ENCODE measurements around the gene STX16. TPM values are rescaled to one million over a fixed set of nuclear protein-coding genes. Genes with fewer than 3 reads are reported as not detected.

STX16 gene
- total and polyA plus RNA-seq, 2 of the 13 experiments (the other 11 are each of a cell fraction or from before 2014, with no cell fraction given), result 28.0 to 72.7 TPM

DNA sequence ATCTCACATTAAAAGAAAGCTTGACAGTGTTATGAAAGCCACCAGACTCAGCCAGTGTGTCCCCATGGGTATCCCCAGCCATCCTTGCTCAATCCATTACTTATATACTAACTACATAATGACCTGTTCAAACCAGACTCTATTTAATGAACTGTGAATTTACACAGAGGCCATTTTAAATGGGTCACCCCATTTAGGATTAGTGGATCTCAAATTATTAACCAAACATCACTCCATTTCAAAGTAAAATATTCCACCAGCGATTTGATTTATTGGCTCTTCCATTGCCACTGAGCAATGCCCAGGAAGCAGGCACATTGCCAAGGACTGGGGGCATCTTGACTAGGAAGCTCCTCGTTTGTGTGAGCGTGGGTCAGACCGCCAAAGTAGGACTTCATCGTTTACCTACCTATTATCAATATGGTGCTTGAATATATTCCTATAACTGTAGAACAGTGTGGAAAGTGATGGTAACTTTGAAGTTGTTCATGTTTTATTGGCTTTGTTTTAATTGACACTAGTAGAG lies 26.1 kb downstream of the STX16 start:
- Histone ChIP-seq H3K27ac (ENCODE audit: extremely low read length, insufficient read depth, low read length) (no peak overlapping the region), H3K4me3 (replicated peaks in 1 of 3; ENCODE audit: insufficient read depth in 1 of 3, low read depth in 2 of 3, low read length in 3 of 3) (no peak overlapping the region), H3K9me3 (ENCODE audit: low read length) (no peaks in the 10 kb centered on the region), H3K79me2 (ENCODE audit: insufficient read depth, low read length) (no peaks in the 10 kb centered on the region), H3K4me2 (ENCODE audit: low read depth, low read length) (no peak overlapping the region), H3K36me3 (replicated peaks in 1 of 2; ENCODE audit: control insufficient read depth in 1 of 2, insufficient read depth in 2 of 2, low read length in 2 of 2) (peaks cover 28 to 77% of the 10 kb centered on the region in 2 experiments), H3K27me3 (ENCODE audit: control insufficient read depth in 1 of 2, insufficient read depth in 2 of 2, low read length in 2 of 2) (no peaks in the 10 kb centered on the region), H2AFZ (ENCODE audit: low read length) (no peak overlapping the region), H4K20me1 (ENCODE audit: insufficient read depth, low read length) (no peaks in the 10 kb centered on the region), H3K9ac (ENCODE audit: insufficient read depth, low read depth, low read length) (no peak overlapping the region), H3K4me1 (ENCODE audit: insufficient read depth, low read length) (no peaks in the 10 kb centered on the region)
- ChIA-PET CTCF (ENCODE audit: low intra/inter-chr PET ratio, low total read pairs) (no interaction called here), POLR2A (no interaction called here)
- ATAC-seq (no peak), FAIRE-seq (no peak), DNase-seq (ENCODE audit: low spot score) (no peak)
- intact Hi-C loops (cut with micrococcal nuclease; ENCODE audit: unreplicated experiment) (no loop called here), in situ Hi-C loops (cut with HindIII; ENCODE audit: extremely low pct_ligation_motif_present, low pct_unique_long_range_greater_than_20kb) (no loop called here)
- WGBS (ENCODE audit: low lambda C conversion rate), result 97% methylated on average over 5 of the region's 5 CpGs
- BruUV-seq (replicated peaks), result no TSS peak
- TF ChIP-seq, protein P1, sequence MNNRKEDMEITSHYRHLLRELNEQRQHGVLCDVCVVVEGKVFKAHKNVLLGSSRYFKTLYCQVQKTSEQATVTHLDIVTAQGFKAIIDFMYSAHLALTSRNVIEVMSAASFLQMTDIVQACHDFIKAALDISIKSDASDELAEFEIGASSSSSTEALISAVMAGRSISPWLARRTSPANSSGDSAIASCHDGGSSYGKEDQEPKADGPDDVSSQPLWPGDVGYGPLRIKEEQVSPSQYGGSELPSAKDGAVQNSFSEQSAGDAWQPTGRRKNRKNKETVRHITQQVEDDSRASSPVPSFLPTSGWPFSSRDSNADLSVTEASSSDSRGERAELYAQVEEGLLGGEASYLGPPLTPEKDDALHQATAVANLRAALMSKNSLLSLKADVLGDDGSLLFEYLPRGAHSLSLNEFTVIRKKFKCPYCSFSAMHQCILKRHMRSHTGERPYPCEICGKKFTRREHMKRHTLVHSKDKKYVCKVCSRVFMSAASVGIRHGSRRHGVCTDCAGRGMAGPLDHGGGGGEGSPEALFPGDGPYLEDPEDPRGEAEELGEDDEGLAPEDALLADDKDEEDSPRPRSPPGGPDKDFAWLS (CRISPR knock-in tag; IDR thresholded peaks at IDR 0.05; ENCODE audit: borderline replicate concordance), result no peak
- peak; percentile 79 for TF ChIP-seq RBM22 (optimal IDR thresholded peaks at IDR 0.05; ENCODE audit: low read length)

DNA sequence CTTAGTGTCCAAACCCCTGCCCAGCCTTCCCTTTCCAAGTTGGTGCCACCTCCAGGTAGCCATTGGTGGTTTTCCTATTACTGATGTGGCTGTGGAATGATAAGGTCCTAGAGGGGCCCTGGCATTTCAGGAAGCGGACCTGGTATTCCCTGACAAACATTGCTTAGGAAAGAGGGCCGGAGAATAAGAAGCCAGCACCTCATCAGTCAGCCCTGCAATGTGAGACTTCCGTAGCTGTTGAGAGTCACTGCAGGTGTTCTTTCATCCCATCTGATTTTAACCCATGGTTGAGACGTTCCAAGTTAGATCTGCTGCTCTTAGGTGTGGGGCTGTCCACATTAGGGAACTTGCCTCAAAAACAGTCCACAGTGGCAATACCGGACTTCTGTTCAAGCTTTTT lies 26.7 kb downstream of the STX16 start:
- Histone ChIP-seq H3K4me1 (ENCODE audit: insufficient read depth, low read length) (no peaks in the 10 kb centered on the region), H3K9me3 (ENCODE audit: low read length) (no peaks in the 10 kb centered on the region), H2AFZ (ENCODE audit: low read length) (no peak overlapping the region), H3K4me2 (ENCODE audit: low read depth, low read length) (no peak overlapping the region), H3K36me3 (replicated peaks in 1 of 2; ENCODE audit: control insufficient read depth in 1 of 2, insufficient read depth in 2 of 2, low read length in 2 of 2) (peaks cover 26 to 73% of the 10 kb centered on the region in 2 experiments), H3K79me2 (ENCODE audit: insufficient read depth, low read length) (no peaks in the 10 kb centered on the region), H3K4me3 (replicated peaks in 1 of 3; ENCODE audit: insufficient read depth in 1 of 3, low read depth in 2 of 3, low read length in 3 of 3) (no peak overlapping the region), H3K9ac (ENCODE audit: insufficient read depth, low read depth, low read length) (no peak overlapping the region), H3K27ac (ENCODE audit: extremely low read length, insufficient read depth, low read length) (no peak overlapping the region), H3K27me3 (ENCODE audit: control insufficient read depth in 1 of 2, insufficient read depth in 2 of 2, low read length in 2 of 2) (no peaks in the 10 kb centered on the region), H4K20me1 (ENCODE audit: insufficient read depth, low read length) (no peaks in the 10 kb centered on the region)
- intact Hi-C loops (cut with micrococcal nuclease; ENCODE audit: unreplicated experiment), result no loop called here
- in situ Hi-C loops (cut with HindIII; ENCODE audit: extremely low pct_ligation_motif_present, low pct_unique_long_range_greater_than_20kb), result no loop called here
- TF ChIP-seq CEBPB (IDR thresholded peaks at IDR 0.05; ENCODE audit: borderline replicate concordance, low read depth, low read length), result no peak
- TF ChIP-seq, protein P2, sequence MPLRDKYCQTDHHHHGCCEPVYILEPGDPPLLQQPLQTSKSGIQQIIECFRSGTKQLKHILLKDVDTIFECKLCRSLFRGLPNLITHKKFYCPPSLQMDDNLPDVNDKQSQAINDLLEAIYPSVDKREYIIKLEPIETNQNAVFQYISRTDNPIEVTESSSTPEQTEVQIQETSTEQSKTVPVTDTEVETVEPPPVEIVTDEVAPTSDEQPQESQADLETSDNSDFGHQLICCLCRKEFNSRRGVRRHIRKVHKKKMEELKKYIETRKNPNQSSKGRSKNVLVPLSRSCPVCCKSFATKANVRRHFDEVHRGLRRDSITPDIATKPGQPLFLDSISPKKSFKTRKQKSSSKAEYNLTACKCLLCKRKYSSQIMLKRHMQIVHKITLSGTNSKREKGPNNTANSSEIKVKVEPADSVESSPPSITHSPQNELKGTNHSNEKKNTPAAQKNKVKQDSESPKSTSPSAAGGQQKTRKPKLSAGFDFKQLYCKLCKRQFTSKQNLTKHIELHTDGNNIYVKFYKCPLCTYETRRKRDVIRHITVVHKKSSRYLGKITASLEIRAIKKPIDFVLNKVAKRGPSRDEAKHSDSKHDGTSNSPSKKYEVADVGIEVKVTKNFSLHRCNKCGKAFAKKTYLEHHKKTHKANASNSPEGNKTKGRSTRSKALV (CRISPR knock-in tag; IDR thresholded peaks at IDR 0.05), result no peak
- TF ChIP-seq NFIC (IDR thresholded peaks at IDR 0.05; ENCODE audit: low read length), result no peak
- TF ChIP-seq SOX5 (CRISPR knock-in tag; IDR thresholded peaks at IDR 0.05; ENCODE audit: borderline replicate concordance), result no peak
- TF ChIP-seq, protein P3, sequence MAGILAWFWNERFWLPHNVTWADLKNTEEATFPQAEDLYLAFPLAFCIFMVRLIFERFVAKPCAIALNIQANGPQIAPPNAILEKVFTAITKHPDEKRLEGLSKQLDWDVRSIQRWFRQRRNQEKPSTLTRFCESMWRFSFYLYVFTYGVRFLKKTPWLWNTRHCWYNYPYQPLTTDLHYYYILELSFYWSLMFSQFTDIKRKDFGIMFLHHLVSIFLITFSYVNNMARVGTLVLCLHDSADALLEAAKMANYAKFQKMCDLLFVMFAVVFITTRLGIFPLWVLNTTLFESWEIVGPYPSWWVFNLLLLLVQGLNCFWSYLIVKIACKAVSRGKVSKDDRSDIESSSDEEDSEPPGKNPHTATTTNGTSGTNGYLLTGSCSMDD (CRISPR knock-in tag; IDR thresholded peaks at IDR 0.05), result no peak
- no peak for ATAC-seq
- 96% methylated on average over 5 of the region's 5 CpGs for WGBS (ENCODE audit: low lambda C conversion rate)
- TSS peak; percentile 37 for BruUV-seq (replicated peaks)
- ChIA-PET CTCF (ENCODE audit: low intra/inter-chr PET ratio, low total read pairs) (no interaction called here), POLR2A (no interaction called here)
- no peak for FAIRE-seq
- no peak for DNase-seq (ENCODE audit: low spot score)
